GM21515 (cell line): ENCODE measurements around the gene CACNA1D.
"Not testable (repeated sequence)": the region's sequence is repeated elsewhere in the genome, so short reads cannot be mapped to it uniquely, and the experiment has no call there.

Experiments
- ATAC-seq: cut with Tn5 transposase; IDR thresholded peaks from one replicate; pipeline ENCODE4 v1.9.1; 2021; ENCODE audit not compliant: unreplicated experiment

The CACNA1D gene

GRCh38 chr3:53612508-53612907 is 118.1 kb downstream of the CACNA1D start:
- no peak for ATAC-seq

DNA sequence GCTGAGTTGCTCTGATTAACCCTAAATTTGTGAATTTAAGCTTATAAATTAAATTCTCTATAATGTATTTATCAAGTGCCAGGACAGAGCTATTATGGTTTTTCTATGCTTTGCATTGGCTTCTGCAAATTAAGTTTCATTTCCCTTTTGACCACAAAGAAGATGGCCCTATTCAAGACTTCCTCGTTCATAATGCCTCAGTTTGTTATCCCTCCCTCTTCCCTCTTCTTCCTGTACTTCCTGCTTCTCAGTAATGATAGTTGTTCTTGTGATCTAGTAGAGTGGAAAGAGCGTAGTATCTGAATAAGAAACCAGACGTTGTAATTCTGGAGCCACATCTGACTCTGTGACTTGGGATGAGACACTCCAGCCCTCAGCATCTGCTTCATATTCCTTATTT is 118.7 kb downstream of the CACNA1D start:
- ATAC-seq = no peak

GRCh38 chr3:53614307-53614706 is 119.9 kb downstream of the CACNA1D start:
- ATAC-seq = no peak

GRCh38 chr3:53616321-53616720 is 121.9 kb downstream of the CACNA1D start:
- no peak for ATAC-seq

GRCh38 chr3:53616971-53617892 is 122.8 kb downstream of the CACNA1D start:
- ATAC-seq = no peak

DNA sequence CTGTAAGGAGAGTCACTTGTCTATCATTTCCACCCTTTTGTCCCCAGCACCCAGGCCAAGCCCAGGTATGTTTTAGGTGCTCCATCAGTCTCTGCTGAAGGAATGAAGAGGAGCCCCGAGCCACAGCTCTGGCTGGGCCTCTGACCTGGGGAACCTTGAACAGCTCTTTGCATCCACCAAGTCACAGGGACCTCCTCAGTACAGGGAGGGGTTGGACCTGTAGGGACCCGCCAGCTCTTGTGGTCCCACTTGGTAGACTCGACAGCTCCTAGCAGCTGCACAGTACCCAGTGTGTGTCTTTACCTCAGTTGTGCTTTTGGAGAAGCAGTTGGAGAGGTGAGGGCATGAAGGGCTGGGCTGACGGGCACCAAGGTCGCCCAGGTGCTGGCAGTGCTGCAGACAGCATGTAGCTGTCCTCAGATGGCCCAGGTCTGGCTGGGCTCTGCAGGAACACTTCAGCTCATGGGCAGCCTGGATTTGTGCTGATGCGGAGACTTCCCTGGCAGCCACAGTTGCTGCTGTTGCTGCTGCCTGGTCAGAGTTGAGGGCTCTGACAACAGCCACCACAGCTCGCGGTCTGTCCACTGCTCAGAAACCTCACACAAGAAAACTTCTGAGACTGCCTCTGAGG is 123.6 kb downstream of the CACNA1D start:
- ATAC-seq = no peak

DNA sequence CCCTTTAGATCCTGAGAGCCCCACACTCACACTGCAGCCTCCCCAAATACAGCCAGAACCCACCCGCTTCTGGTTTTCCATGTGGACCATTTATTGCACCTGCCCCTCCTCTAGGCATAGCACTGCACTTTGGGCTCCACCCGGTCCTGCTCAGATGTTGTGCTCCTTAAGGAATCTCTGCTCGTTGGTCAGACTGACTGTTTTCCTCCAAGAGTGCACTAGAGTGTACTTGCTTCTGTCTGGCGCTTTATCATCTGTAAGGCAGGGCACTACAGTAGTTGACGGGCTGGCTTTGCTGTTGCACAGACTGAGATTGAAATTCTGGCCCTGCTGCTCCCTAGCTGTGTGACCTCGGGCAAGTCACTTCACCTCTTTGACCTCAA is 124.1 kb downstream of the CACNA1D start:
- no peak for ATAC-seq

DNA sequence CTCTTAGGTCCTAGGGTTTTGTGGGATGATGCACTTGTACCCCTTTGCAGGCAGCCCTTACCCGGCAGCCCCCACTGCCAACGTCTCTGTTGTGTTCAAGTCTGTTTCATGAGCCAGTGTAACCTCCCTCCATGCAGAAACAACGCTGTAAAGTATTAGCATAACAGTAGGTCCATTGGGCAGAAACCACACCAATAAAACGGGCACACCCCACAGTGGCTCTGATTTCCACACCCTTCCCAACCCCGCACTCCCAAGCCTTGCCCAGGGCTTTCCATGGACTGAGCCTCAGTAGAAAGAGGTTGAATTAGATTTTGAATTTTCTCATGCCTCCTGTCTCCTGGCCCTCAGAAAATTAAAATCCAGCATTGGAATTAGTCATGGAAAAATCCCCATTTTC is 124.5 kb downstream of the CACNA1D start:
- no peak for ATAC-seq

DNA sequence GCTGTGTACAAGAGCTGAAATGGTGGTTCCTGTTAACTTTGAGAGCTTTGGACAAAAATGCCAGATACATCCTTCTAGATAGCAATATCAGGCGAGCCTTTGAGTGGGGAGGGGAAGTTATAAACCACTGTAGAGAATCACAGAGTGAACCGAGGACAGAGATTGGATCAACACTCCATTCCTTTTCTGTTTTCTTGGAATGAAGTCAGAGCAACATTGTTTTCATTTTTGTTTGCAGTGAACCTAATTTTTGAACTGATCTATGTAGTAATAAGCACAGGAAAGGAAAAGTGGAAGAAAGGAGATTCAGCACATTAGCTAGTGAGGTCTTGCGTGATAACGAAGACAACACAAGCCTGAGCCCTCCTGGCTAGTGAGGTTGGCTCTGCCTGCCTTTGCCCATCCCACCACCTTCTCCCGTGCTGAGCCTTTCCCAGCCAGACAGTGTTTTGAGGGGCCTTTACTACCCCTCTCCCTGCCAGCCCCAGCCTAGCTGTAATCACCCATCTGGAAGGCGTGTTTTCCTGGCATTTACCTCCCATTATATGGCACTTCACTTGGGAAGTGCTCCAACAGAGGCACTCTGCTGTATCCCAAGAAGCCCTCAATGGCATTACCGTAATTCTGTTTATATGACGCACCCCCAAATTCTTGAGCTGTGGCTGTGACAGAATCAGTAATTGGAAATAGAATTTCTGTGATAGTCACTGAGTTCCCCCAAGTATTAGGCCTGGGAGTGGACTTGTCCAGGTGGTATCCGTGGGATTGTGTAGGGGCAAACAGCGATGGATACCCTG is 129.8 kb downstream of the CACNA1D start:
- ATAC-seq = no peak

DNA sequence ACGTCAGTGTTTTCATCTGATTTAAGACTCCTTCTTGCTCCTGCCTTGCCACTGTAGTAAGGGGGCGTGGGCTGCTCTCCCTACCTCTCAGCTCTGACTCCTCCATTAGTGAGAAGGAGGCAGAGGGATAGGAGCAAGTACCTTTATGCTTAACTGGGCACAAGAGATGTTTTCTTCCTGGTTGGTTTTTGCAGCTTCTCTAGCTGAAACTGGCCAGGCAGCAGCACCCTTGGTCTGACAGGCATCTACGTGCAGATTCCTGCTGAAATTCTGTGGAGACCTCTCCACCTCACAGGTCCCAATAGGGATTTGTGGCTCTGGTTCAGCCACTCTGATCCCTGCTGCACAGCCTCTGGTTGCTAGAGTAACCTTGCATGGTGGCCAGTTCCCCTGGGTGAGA is 132.5 kb downstream of the CACNA1D start:
- ATAC-seq = no peak

- ATAC-seq = no peak
Observed at GRCh38 chr3:53628536-53629401, 134.4 kb downstream of the CACNA1D start.

- no peak for ATAC-seq
Observed at GRCh38 chr3:53629402-53629723, 135.0 kb downstream of the CACNA1D start.

GRCh38 chr3:53630547-53630946 is 136.1 kb downstream of the CACNA1D start:
- no peak for ATAC-seq

GRCh38 chr3:53633197-53633787 is 138.9 kb downstream of the CACNA1D start:
- ATAC-seq = no peak

- ATAC-seq = no peak
Observed at GRCh38 chr3:53635041-53635440, 140.6 kb downstream of the CACNA1D start.

DNA sequence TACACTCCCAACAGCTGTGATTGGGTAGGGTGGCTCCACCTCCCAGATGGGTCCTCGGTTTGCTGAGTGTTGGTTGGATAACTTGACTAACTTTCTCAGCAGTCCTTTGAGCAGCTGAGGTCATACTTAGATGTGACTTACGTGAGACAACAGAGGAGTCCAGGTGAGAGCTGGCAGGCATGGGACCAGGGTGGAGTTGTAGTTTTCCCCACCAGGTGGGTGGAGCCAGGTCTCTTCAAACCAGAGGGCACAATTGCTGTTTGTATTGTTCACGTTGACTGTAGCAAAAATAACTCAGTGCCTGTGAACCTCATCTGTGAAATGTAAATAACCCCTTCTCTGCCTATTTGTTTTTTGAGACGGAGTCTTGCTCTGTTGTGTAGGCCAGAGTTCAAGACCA is 144.4 kb downstream of the CACNA1D start:
- ATAC-seq = not testable (repeated sequence)

DNA sequence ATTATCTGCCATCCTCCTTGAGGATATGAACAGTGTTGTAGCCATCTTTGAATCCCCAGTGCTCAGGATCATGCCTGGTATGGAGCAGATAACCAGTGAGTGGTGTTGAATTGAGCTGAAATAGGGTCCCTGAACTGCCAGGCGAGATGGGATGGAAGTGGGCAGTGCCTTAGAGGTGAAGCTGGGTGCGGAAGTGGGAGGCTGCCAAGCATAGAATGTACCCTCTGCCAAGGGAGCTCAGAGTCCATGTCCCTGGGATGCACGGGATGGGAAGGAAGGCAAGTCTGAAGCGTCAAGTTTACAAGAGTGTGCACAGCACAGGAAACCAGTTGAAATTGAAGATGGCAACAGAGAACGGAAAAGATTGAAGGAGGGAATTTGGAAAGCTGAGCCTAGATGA is 147.0 kb downstream of the CACNA1D start:
- ATAC-seq = no peak

DNA sequence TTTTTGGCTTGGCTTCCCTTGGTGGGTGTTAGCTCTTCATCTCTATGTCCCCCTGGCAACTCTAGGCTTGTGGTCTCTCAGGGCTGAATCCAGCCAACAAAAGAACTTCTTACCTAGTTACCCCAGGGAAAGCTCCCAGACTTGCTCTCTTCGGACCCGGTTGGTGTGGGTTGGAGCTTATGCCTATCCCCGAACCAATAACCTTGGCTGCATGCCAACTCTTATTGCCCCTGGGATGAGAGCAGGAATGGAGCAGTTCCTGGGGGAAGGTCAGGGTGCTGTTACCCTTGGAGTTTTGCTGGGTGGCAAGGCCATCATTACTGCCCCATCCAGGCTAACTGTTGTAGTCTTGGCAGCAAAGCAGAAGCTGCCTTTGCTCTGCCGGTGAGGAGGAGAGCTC is 147.8 kb downstream of the CACNA1D start:
- ATAC-seq = no peak

DNA sequence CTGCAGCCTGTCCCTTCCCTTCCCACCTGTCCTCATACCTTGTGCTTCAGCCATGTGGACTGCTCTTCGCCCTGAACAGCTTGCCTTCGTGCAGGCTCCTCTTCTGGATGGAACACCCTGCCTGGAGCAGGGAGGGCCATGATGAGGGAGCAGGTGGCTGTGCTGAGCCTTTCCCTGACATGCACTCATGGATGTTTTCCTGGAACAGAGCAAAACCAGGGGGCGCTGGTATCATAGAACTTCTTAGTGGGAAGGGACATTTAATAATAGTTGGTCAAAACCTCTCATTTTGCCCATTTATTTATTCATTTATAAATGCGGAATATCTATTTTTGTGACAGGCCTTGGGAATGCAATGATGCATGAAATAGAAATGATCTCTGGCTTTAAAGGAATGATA is 149.3 kb downstream of the CACNA1D start:
- ATAC-seq = no peak

- ATAC-seq = no peak
Observed at GRCh38 chr3:53645754-53646153, 151.3 kb downstream of the CACNA1D start.
